ENCODE results near the gene SDHB. TPM values are rescaled to one million over a fixed set of nuclear protein-coding genes. Genes with fewer than 3 reads are reported as not detected.

The SDHB gene
- polyA plus RNA-seq, 1 of the 3 experiments (the other 2 are of a cell fraction) = 128 TPM

- Histone ChIP-seq H3K4me3 (ENCODE audit: low read depth in 2 of 2, low read length in 1 of 2) (peak within 1 kb of the TSS; percentile 79 to 92), H3K9ac (peak within 1 kb of the TSS; percentile 60; the same call in 1 of the 2 replicates), H3K9me2 (no peaks in the 10 kb centered on the region), H4K20me1 (ENCODE audit: insufficient read depth) (peaks cover 14% of the 10 kb centered on the region), H3K27me3 (ENCODE audit: insufficient read depth) (no peaks in the 10 kb centered on the region), H3K4me2 (peak within 1 kb of the TSS; percentile 99), H3K79me2 (ENCODE audit: insufficient read depth) (peaks cover 24% of the 10 kb centered on the region), H2AFZ (ENCODE audit: low read depth) (peak within 1 kb of the TSS; percentile 89; the same call in 1 of the 2 replicates), H3K36me3 (replicated peaks in 1 of 2; ENCODE audit: control insufficient read depth in 1 of 2, insufficient read depth in 2 of 2, low read length in 1 of 2) (no peaks in the 10 kb centered on the region), H3K4me1 (ENCODE audit: control insufficient read depth in 1 of 2, insufficient read depth in 2 of 2, low read depth in 1 of 2, low read length in 1 of 2) (peaks cover 12 to 22% of the 10 kb centered on the region in 2 experiments; a peak in 2 of 4 replicates), H3K9me3 (no peaks in the 10 kb centered on the region), H3K27ac (ENCODE audit: low read depth in 2 of 2, low read length in 1 of 2) (peak within 1 kb of the TSS in 1 of 2 experiments; percentile 36; a peak in 1 of 4 replicates), H3F3A (replicated peaks; ENCODE audit: insufficient read depth) (peaks cover 5% of the 10 kb centered on the region)
- ChIA-PET POLR2A (no interaction called here), CTCF (interaction anchor here (1.0 to 4.4 kb wide), 5 partner anchors 16 to 51 kb away, joined by 3 to 16 read pairs (median 5); partner anchors contain the start of gene MFAP2)
- peak; percentile 94 for DNase-seq
- WGBS (ENCODE audit: low lambda C conversion rate) = 3% methylated on average over 26 of the region's 94 CpGs
- TF ChIP-seq JUND (IDR thresholded peaks at IDR 0.05) (no peak), RXRA (IDR thresholded peaks at IDR 0.05; ENCODE audit: borderline replicate concordance, low read depth) (no peak), CHD2 (IDR thresholded peaks at IDR 0.05; ENCODE audit: low read length, partially characterized antibody) (peak; percentile 65), MXI1 (IDR thresholded peaks at IDR 0.05; ENCODE audit: low read depth, low read length) (peak; percentile 32; the same call in 1 of the 2 replicates), IRF3 (IDR thresholded peaks at IDR 0.05; ENCODE audit: low read depth, low read length) (no peak), RCOR1 (IDR thresholded peaks at IDR 0.05; ENCODE audit: low read length) (no peak), USF1 (IDR thresholded peaks at IDR 0.05; ENCODE audit: borderline replicate concordance, low read depth) (no peak), GATA2 (CRISPR knock-in tag; IDR thresholded peaks at IDR 0.05) (no peak)
Measured at GRCh38 chr1:17011439-17012307, 42.2 kb downstream of the SDHB start, which contains the start of gene ATP13A2. TSS of gene ATP13A2 (minus strand) at chr1:17011928. CDS start at chr1:17011738, 190 bp downstream.

- H3K4me2 ChIP-seq = peak overlapping the region; percentile 99
- ChIA-PET POLR2A (interaction anchor here (0.9 to 2.3 kb wide), 2 partner anchors 10 to 32 kb away, joined by 3 to 11 read pairs; no protein-coding TSS in a partner anchor), CTCF (interaction anchor here (1.0 to 1.2 kb wide), 2 partner anchors 26 to 35 kb away, joined by 3 read pairs; no protein-coding TSS in a partner anchor)
- H3K4me1 ChIP-seq (ENCODE audit: control insufficient read depth in 1 of 2, insufficient read depth in 2 of 2, low read depth in 1 of 2, low read length in 1 of 2) = peaks cover 12 to 22% of the 10 kb centered on the region in 2 experiments; a peak in 2 of 4 replicates
- H4K20me1 ChIP-seq (ENCODE audit: insufficient read depth) = peaks cover 14% of the 10 kb centered on the region
- peak; percentile 62 for DNase-seq
- H3K27ac ChIP-seq (ENCODE audit: low read depth in 2 of 2, low read length in 1 of 2) = peak overlapping the region in 1 of 2 experiments; percentile 36; a peak in 1 of 4 replicates
- peaks cover 24% of the 10 kb centered on the region for H3K79me2 ChIP-seq (ENCODE audit: insufficient read depth)
- no peaks in the 10 kb centered on the region for H3K9me3 ChIP-seq
- WGBS (ENCODE audit: low lambda C conversion rate) = 0% methylated on average over 1 of the region's 15 CpGs
- H3K9ac ChIP-seq = peak overlapping the region; percentile 60; the same call in 1 of the 2 replicates
- no peaks in the 10 kb centered on the region for H3K9me2 ChIP-seq
- peaks cover 5% of the 10 kb centered on the region for H3F3A ChIP-seq (replicated peaks; ENCODE audit: insufficient read depth)
- H2AFZ ChIP-seq (ENCODE audit: low read depth) = peak overlapping the region; percentile 82; the same call in 1 of the 2 replicates
- no peaks in the 10 kb centered on the region for H3K27me3 ChIP-seq (ENCODE audit: insufficient read depth)
- no peaks in the 10 kb centered on the region for H3K36me3 ChIP-seq (replicated peaks in 1 of 2; ENCODE audit: control insufficient read depth in 1 of 2, insufficient read depth in 2 of 2, low read length in 1 of 2)
- peak overlapping the region; percentile 79 to 92 for H3K4me3 ChIP-seq (ENCODE audit: low read depth in 2 of 2, low read length in 1 of 2)
- TF ChIP-seq TAF1 (IDR thresholded peaks at IDR 0.05; ENCODE audit: borderline replicate concordance, low read depth, low read length) (no peak), MXI1 (IDR thresholded peaks at IDR 0.05; ENCODE audit: low read depth, low read length) (no peak), IRF3 (IDR thresholded peaks at IDR 0.05; ENCODE audit: low read depth, low read length) (no peak), GABPA (IDR thresholded peaks at IDR 0.05; ENCODE audit: low read depth) (no peak), REST (IDR thresholded peaks at IDR 0.05; ENCODE audit: low read depth, low read length) (no peak), USF2 (IDR thresholded peaks at IDR 0.05; ENCODE audit: borderline replicate concordance, low read depth, low read length) (no peak), POLR2AphosphoS5 (IDR thresholded peaks at IDR 0.05; ENCODE audit: low read depth, low read length) (no peak), EZH2phosphoT487 (IDR thresholded peaks at IDR 0.05; ENCODE audit: borderline replicate concordance, low read depth) (no peak), TCF12 (IDR thresholded peaks at IDR 0.05) (no peak), SMC3 (IDR thresholded peaks at IDR 0.05; ENCODE audit: low read depth, low read length) (no peak), JUND (IDR thresholded peaks at IDR 0.05) (no peak), NRF1 (IDR thresholded peaks at IDR 0.05; ENCODE audit: low read depth, low read length) (no peak)
Measured at GRCh38 chr1:17011092-17011438, 42.8 kb downstream of the SDHB start.
